Uterus (tissue), 4 donors: ENCODE data around the gene NOP9. TPM values are rescaled to one million over a fixed set of nuclear protein-coding genes. Genes with fewer than 3 reads are reported as not detected.
A peak's percentile ranks its signal among the peaks of the same experiment; 100 is the strongest.

Experiments used
- DNase-seq, 2 donors: peaks; one replicate each; pipeline ENCODE4 v3.0.0-alpha.2; 2019 to 2020
- H3K27ac ChIP-seq, 2 donors: fragments of 200-600 bp; sonication (generic); 1 replicate in 1 of 2; 2 replicates in 1 of 2; pipeline ENCODE4 v1.5.1; 2016 to 2018
- H3K27me3 ChIP-seq, 2 donors: fragments of 200-600 bp; sonication (generic); one replicate each; pipeline ENCODE4 v1.5.1; 2018 to 2019; ENCODE audit warnings: control low read depth in 1 of 2
- H3K36me3 ChIP-seq, 2 donors: fragments of 200-600 bp; sonication (generic); one replicate each; pipeline ENCODE4 v1.5.1; 2019; ENCODE audit warnings: control low read depth in 1 of 2
- H3K4me1 ChIP-seq, 2 donors: fragments of 200-600 bp; sonication (generic); one replicate each; pipeline ENCODE4 v1.5.1; 2018 to 2019; ENCODE audit warnings: control low read depth in 1 of 2
- H3K4me3 ChIP-seq, 2 donors: fragments of 200-600 bp; sonication (generic); 1 replicate in 1 of 2; 2 replicates in 1 of 2; pipeline ENCODE4 v1.5.1; 2018 to 2019; ENCODE audit warnings: mild to moderate bottlenecking in 1 of 2
- H3K9me3 ChIP-seq, 2 donors: fragments of 200-600 bp; sonication (generic); one replicate each; pipeline ENCODE4 v1.5.1; 2019; ENCODE audit warnings: control low read depth in 1 of 2
- POLR2A ChIP-seq, 2 donors: fragments of 450-650 bp; IDR thresholded peaks; one replicate each; pipeline ENCODE4 v1.6.1; 2016; ENCODE audit warnings: antibody characterized with exemption in 2 of 2, mild to moderate bottlenecking in 1 of 2, moderate library complexity in 1 of 2
- intact Hi-C: fragments of 100-400 bp; cut with DNase I; formaldehyde crosslinking; loops from one replicate; pipeline ENCODE4 v1.15.1; 2023; ENCODE audit warnings: low total_unique reads
- total RNA-seq, 4 donors: library from RNA; depleted of rRNA in 3 of 4; stranded (reverse); fragments of >200 nt in 3 of 4; gene quantifications; one replicate each; pipeline versions ENCODE4 v1.1.0 to v1.2.4, GENCODE V29; 2014 to 2023
- TF ChIP-seq, protein P1 (sequence below), 4 experiments: fragments of 200-600 bp in 2 of 4; fragments of 450-650 bp in 2 of 4; sonication (generic) in 2 of 4; IDR thresholded peaks; one replicate each; pipeline ENCODE4 v1.5.1; 2016 to 2019; ENCODE audit warnings: antibody characterized with exemption in 4 of 4, mild to moderate bottlenecking in 2 of 4, moderate library complexity in 1 of 4
- donor health status: DM: yes; HTN: yes; CAD: no.

The NOP9 gene
- total RNA-seq, 4 donors from 2014 or later = 5.0 to 23.5 (median 22.5) TPM

DNA sequence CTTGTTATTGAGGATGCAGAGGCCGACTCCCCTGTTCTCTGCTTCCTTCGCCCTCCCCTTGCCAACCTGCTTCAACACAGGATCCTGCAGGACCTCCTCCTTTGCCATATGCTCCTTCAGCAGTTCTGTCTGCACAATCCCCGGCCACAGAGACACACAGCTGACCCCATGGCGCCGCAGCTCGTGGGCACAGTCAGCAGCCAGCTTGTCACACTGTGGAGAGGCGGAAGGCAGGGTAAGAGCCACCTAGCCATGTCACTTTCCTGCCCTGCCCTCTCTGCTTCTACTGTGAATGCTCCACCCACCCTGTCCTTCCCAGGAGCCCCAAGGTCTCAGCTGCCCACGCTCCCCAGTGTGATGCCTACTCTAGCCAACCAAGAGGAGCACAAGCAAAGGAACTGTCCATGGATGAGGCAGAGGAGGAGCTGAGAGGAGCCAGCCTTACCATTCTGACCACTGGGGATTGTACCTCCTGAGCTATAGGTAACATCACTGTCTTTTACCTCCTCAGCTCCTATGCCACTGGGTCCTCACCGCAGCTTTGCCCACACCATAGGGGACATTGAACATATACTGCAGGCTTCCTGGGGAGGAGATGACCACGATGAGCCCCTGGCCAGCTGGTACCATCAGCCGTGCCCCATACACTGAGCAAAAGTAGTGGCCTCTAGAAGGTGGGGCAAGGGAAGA is 7.4 kb upstream of the NOP9 start:
- intact Hi-C loops = loop anchor here (10.0 kb wide), 1 partner anchor 47 kb away; the partner anchor contains the start of gene TINF2

DNA sequence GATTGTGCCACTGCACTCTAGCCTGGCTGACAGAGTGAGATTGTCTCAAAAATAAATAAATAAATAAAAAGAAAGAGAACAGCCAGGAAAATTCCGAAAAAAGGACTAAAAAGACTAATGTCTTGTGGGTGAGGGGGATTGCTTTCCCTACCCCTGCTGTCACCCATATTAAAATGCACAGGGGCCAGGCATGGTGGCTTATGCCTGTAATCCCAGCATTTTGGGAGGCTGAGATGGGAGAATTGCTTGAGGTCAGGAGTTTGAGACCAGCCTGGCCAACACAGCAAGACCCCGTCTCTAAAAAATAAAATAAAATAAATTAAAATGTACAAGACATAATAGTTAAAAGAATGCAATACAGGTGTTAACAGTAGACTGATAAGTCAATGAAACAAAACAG is 6.1 kb upstream of the NOP9 start:
- DNase-seq = no peak
- no peaks in the 10 kb centered on the region for H3K27me3 ChIP-seq
- intact Hi-C loops = loop anchor here (10.0 kb wide), 1 partner anchor 49 kb away; the partner anchor contains the start of gene TINF2
- no peak overlapping the region for H3K27ac ChIP-seq
- no peak overlapping the region for H3K4me3 ChIP-seq
- no peaks in the 10 kb centered on the region for H3K36me3 ChIP-seq
- H3K9me3 ChIP-seq = no peaks in the 10 kb centered on the region
- no peaks in the 10 kb centered on the region for H3K4me1 ChIP-seq
- TF ChIP-seq, protein P1, sequence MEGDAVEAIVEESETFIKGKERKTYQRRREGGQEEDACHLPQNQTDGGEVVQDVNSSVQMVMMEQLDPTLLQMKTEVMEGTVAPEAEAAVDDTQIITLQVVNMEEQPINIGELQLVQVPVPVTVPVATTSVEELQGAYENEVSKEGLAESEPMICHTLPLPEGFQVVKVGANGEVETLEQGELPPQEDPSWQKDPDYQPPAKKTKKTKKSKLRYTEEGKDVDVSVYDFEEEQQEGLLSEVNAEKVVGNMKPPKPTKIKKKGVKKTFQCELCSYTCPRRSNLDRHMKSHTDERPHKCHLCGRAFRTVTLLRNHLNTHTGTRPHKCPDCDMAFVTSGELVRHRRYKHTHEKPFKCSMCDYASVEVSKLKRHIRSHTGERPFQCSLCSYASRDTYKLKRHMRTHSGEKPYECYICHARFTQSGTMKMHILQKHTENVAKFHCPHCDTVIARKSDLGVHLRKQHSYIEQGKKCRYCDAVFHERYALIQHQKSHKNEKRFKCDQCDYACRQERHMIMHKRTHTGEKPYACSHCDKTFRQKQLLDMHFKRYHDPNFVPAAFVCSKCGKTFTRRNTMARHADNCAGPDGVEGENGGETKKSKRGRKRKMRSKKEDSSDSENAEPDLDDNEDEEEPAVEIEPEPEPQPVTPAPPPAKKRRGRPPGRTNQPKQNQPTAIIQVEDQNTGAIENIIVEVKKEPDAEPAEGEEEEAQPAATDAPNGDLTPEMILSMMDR (IDR thresholded peaks at IDR 0.05) = no peak

More for the DNA sequence above, 7.4 kb upstream of the NOP9 start:
- no peak for DNase-seq
- no peaks in the 10 kb centered on the region for H3K27me3 ChIP-seq
- H3K9me3 ChIP-seq = no peaks in the 10 kb centered on the region
- H3K27ac ChIP-seq = no peak overlapping the region
- no peaks in the 10 kb centered on the region for H3K36me3 ChIP-seq
- no peak overlapping the region for H3K4me3 ChIP-seq
- TF ChIP-seq, protein P1 (IDR thresholded peaks at IDR 0.05) = no peak
- TF ChIP-seq POLR2A (IDR thresholded peaks at IDR 0.05) = no peak
- no peaks in the 10 kb centered on the region for H3K4me1 ChIP-seq

DNA sequence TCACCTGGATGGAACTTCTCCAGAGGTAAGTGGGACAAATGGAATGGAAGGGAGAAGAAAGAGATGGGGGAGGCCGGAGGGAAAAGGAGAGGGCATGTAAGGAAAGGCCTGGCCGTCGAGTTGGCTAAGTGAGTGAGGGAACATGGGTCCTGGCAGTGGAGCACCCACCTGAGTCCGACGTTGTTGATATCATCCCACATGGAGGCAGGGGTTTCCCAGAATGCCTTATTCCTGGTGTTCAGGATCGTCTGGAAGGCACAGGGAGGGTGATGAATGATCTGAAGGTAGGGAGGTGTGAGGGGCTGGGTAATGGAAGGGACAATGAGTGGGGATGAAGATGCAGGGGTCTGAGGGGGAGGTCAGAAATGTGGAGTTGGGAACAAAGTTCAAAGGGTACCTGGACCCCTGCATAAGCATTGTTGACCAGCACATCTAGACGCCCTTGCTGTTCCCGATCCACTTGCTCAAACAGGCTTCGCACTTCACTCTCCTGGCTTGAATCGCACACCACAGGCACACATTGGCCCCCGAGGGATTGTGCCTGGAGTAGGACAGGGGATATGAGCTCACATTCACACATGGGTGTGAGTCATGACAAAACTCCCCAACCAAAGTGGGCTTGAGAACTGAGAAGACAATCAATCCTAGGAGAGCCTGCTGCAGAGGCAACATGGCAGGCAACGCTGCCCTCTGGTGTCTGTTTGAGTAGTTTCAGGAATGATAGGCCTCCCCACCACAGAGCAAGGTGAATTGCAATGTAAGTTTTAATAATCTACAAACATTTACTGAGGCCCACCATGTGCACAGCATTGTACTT is 3.1 kb upstream of the NOP9 start:
- Histone ChIP-seq H3K4me3 (no peak overlapping the region), H3K27me3 (no peaks in the 10 kb centered on the region), H3K36me3 (no peaks in the 10 kb centered on the region), H3K27ac (no peak overlapping the region), H3K9me3 (no peaks in the 10 kb centered on the region), H3K4me1 (no peaks in the 10 kb centered on the region)
- intact Hi-C loops = loop anchor here (10.0 kb wide), 1 partner anchor 52 kb away; the partner anchor contains the start of gene TINF2
- no peak for TF ChIP-seq POLR2A (IDR thresholded peaks at IDR 0.05)
- TF ChIP-seq, protein P1 (IDR thresholded peaks at IDR 0.05) = peak; percentile 50 to 63 (median 57)
- peak; percentile 32 to 50 for DNase-seq

DNA sequence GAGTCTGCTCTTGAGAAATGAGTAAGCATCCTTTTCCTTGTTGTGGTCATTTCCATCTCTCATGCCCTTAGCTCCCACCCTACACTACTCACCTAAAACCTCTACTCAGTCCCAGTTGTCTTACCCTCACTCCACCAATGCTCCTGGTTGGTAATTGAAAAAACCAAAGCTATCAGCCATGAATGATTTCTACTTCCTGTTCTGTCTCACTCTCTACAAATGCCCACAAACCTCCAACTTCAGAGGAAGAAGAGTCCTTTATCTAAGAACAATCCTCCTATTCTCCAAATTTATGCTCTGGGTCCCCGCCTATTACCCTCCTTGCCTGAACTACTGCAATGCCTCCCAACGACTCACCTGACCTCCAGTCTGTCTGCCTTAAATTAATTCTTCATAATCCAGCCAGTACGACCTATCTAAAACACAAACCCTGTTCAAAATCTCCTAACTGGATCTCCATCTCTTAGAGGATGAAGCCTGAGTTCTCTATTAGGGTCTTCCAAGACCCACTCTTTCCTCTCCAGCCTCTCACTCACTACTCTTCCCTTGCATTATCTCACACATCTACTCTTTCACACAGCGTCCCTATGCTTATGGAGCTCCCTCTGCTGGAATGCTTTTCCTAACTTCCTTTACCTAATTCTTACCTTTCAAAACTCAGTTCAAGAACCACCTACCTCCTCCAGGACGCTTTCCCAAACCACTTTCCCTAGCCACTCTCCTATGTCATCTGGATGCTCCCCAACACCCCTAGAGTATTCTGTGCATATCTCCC is 2.3 kb upstream of the NOP9 start:
- Histone ChIP-seq H3K27ac (no peak overlapping the region), H3K27me3 (no peaks in the 10 kb centered on the region), H3K4me3 (no peak overlapping the region), H3K4me1 (no peaks in the 10 kb centered on the region), H3K36me3 (no peaks in the 10 kb centered on the region), H3K9me3 (no peaks in the 10 kb centered on the region)
- intact Hi-C loops = loop anchor here (10.0 kb wide), 1 partner anchor 53 kb away; the partner anchor contains the start of gene TINF2
- TF ChIP-seq POLR2A (IDR thresholded peaks at IDR 0.05) = no peak
- no peak for DNase-seq

DNA sequence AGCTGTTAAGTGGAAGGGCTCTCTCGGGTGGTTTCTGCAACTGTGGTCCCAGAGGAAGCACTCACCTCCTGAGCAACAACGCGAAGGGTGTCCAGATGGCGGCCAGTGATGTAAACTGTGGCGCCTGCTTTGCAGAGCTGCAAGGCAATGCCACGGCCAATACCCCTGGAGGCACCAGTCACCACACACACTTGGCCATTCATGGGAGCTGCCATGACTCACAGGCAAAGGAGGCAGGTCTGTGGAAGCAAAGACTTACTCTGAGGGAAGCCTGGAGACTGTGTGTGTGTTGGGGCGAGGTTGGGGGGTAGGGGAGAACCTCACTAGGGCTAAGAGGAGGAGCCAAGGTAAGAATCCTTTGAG is 777 bp upstream of the NOP9 start:
- no peaks in the 10 kb centered on the region for H3K36me3 ChIP-seq
- intact Hi-C loops = loop anchor here (10.0 kb wide), 1 partner anchor 54 kb away; the partner anchor contains the start of gene TINF2
- no peaks in the 10 kb centered on the region for H3K4me1 ChIP-seq
- H3K27me3 ChIP-seq = no peaks in the 10 kb centered on the region
- DNase-seq = no peak
- no peaks in the 10 kb centered on the region for H3K9me3 ChIP-seq
- H3K4me3 ChIP-seq = peak overlapping the region; percentile 90 to 93
- peak overlapping the region; percentile 77 to 85 for H3K27ac ChIP-seq
- no peak for TF ChIP-seq POLR2A (IDR thresholded peaks at IDR 0.05)
- TF ChIP-seq, protein P1 (IDR thresholded peaks at IDR 0.05) = no peak
